SU-DHL-6 (cell line): ENCODE measurements around the gene SLC16A11.

Source experiments
- CTCF ChIP-seq: fragments of 200-600 bp; sonication (generic); IDR thresholded peaks from one replicate; pipeline ENCODE4 v1.5.1; 2017; ENCODE audit warnings: antibody characterized with exemption, mild to moderate bottlenecking, low read length, moderate library complexity; ENCODE audit not compliant: insufficient read depth, poor library complexity, severe bottlenecking
- EZH2phosphoT487 ChIP-seq: fragments of 200-600 bp; sonication (generic), shearing (Covaris generic); conservative IDR thresholded peaks from 2 replicates; pipeline ENCODE4 v1.6.1; 2018; ENCODE audit warnings: mild to moderate bottlenecking, antibody characterized with exemption, low read length, moderate library complexity, mixed read lengths

- TF ChIP-seq CTCF (no peak), EZH2phosphoT487 (no peak)
Measured at GRCh38 chr17:7080456-7081041, 36.7 kb upstream of the SLC16A11 start.
